Measurements from ENCODE around the gene ASAP2.
"Not testable (repeated sequence)": the region's sequence is repeated elsewhere in the genome, so short reads cannot be mapped to it uniquely, and the experiment has no call there.

The ASAP2 gene

DNA sequence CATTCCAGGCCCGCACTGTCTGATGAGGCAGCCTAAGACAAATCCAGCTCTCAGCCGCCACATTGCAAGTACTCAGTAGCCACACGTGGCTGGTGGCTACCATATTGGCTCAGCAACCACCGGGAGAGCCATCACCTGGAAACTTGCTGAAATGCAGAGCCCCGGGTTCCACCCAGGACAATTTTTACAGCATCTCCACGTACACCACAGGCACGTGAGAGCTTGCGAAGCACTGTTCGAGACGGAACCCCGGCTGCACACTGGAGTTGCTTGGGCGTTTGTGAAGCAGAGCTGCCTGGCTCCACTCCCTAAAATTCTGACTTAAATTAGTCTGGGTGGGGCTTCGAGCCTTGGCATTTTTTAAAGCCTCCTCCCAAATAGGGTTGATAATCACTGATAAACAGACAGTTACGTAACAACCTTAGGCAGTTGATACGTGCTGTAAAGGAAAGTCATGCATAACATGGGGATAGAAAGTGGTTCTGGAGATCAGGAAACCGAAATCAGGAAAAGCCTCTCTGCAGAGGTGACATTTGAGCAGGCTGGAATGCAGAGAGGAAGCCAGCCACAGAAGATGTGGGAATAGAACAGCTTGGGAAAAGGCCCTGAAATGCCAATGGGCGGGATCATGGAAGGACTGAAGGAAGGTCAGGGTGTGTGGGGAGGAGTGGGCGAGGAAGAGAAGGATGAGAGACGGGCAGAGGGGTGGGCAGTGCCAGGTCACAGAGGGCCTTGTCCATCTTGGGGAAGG lies 6.2 kb downstream of the ASAP2 start:
- no peak for DNase-seq

GRCh38 chr2:9213477-9214051 lies 7.0 kb downstream of the ASAP2 start:
- DNase-seq: no peak

GRCh38 chr2:9214873-9215272 lies 8.3 kb downstream of the ASAP2 start:
- DNase-seq: peak; percentile 34

DNA sequence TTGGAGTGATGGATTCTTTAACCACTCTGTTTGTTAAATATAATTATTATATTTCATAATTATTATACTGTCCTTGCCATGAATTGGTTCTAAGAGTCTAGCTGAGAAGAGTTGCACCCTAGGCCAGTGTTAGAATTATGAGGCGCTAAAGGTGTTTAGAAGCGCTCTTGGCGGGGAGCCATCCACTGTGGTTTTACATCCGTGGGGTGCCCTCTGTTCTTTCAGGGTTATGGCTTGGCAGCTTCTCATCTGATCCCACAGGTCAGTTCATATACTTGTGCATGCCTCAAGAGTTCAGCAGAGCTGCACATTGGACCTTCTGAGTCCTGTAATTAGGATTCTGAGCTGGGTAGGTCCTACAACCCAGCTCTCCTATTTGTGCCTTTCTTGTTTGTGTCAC lies 9.1 kb downstream of the ASAP2 start:
- DNase-seq: peak; percentile 39

DNA sequence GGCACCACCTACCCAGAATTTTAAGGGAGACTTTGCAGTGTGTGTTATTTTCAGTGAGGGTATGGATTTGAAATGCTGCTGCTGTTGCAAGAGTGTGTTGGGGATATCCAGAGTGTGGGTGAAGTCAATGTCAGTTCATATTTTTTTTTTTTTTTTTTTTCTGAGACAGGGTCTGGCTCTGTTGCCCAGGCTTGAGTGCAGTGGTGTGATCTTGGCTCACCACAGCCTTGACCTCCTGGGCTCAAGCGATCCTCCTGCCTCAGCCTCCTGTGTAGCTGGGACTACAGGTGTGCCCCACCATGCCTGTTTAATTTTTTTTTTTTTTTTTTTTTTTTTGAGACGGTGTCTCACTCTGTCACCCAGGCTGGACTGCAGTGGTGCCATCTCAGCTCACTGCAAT lies 9.5 kb downstream of the ASAP2 start:
- not testable (repeated sequence) for DNase-seq

DNA sequence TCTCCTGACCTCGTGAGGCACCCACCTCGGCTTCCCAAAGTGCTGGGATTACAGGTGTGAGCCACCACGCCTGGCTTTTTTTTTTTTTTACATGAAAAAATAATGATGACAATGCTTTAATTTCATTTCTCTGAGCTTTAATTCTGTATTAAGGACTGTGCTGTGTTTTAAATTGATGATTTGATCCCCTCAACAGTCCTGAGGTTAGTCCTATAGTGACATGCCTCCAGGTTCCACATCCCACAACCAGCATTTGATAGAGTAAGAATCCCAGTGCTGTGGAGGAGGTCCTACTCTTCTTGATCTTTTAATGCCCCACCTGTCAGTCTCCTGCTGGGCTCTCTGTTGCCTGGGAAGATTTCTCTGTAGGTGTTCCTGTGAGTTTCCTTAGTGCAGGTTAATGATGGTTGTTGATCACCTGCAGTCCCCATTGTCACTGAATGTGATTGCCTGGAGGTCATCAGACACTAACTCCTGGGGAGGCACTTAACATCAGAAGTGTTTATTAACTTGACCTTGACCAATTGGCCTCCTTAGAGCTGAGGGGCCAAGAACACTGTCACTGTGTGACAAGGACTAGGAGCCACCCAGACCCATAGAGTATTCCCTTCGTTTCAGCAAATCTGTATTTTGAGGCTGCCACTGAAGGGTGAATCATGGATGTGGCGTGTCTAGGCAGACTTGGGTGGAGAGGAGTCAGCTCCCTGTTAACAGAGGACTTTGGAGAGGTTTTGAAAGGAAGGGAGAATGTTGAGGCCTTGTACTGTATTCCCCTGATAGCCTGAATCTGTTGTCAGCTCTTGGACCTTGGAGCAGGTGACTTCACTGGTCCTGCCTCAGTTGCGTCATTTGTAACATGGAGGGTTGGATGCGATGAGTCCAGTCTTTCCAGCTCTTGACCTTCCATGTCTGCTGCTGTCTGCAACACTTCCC lies 11.5 kb downstream of the ASAP2 start:
- no peak for DNase-seq

GRCh38 chr2:9219027-9219445 lies 12.4 kb downstream of the ASAP2 start:
- DNase-seq: no peak

DNA sequence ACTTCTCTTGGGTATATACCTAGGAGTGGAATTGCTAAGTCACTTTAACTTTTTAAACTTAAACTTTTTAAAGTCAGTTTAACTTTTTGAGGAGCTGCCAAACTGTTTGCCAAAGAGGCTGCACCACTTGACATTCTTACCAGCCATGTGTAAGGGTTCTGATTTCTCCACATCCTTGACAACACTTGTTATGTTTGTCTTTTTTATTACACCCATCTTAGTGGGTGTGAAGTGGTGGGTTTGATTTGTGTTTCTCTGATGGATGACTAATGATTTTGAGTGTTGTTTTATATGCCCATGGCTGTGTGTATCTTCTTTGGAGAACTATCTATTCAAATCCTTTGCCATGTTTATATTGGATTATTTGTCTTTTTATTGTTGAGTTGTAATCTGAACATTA lies 13.6 kb downstream of the ASAP2 start:
- DNase-seq: no peak

DNA sequence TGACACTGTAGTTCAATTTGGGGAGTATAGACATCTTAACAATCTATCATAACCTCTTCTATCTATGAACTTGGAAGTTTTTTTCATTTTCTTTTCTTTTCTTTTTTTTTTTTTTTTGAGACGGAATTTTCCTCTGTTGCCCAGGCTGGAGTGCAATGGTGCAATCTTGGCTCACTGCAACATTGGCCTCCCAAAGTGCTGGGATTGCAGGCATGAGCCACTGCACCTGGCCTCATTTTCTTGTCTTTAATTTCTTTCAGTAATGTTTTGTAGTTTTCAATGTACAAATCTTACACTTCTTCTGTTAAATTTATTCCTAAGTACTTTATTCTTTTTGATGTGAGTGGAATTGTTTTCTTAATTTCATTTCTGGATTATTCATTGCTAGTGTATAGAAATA lies 14.6 kb downstream of the ASAP2 start:
- DNase-seq: no peak

- no peak for DNase-seq
Measured at GRCh38 chr2:9222239-9222892, 15.8 kb downstream of the ASAP2 start.

GRCh38 chr2:9222893-9223287 lies 16.3 kb downstream of the ASAP2 start:
- DNase-seq: no peak

- no peak for DNase-seq
Measured at GRCh38 chr2:9225806-9226205, 19.2 kb downstream of the ASAP2 start.

DNA sequence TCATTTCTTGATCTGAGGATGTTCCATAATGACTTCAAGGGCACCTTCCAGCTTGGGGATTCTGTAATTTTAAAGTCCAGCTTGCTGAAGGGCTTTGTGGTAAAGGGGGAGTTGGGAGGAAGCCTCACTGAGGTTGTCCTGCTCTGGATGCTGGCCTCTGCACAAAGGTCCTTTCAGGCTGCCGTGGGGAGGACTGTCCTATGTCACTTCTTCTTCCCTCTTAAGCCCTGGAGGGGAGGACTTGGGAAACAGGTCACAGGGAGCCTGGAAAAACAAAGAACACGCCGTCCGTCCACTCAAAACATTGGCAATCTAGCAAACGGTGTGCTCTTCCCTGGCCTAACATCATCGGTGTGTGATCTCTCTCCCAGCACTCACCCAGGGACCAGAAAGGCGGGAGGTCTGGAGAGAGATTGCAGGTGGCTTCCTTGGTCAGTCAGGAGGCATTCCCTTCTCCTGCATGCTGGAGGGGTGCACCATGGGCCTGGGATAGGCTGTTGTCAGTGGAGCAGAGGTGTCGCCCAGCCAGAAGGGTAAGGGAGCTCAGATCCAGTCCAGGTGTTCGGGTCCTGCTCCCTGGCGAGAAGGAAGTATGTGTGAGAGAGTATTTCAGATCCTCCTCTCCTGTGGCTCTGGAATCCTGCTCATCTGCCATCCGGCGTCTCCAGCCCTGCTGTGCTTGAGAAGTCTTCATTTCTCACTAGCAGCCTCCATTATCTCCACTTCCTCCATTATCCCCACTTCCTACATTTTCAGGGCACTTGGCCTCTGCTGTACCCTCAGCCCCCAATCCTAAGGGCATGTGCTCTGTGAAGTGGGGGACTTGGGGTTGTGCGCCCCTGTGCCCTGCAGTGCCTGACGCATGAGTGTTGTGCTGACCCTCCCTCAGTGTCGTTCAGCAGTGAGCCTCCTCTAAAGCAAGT lies 20.1 kb downstream of the ASAP2 start:
- no peak for DNase-seq

GRCh38 chr2:9228088-9228751 lies 21.6 kb downstream of the ASAP2 start:
- no peak for DNase-seq

GRCh38 chr2:9228781-9229469 lies 22.3 kb downstream of the ASAP2 start:
- DNase-seq: no peak

GRCh38 chr2:9229470-9229820 lies 22.8 kb downstream of the ASAP2 start:
- no peak for DNase-seq

DNA sequence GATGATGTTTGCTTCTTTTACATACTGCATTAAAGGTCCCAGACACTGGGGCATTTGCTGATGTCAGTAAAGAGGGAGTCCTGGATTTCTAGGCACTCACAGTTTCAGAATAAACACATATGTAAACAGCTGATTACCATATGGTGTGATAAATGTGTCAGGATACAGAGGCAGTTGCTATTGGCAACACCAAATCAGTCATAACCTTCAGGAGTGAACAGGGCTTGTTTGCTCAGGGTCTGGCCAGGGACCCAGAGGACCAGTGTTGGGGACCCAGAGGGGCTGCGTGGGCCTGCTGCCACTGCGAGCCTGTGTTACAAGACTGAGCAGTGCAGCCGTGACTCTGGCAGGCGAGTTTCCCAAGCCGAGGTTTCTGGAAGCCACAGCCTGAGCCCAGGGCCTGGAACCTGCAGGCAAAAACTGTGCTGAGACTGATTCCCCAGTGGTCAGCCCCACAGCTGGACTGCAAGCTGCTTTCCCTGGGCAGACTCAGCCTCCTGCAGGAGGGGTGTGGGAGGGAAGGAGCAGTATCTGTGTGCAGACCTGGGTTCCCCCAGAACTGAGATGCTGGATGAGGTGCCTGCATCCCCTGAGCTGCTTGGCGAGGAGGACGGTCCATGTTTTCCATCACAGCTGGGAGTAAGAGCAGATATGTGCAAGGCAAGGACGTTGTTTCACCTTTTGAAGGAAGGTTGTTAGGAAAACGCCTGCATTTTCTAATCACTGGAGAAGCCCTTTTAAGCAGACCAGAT lies 23.6 kb downstream of the ASAP2 start:
- no peak for DNase-seq

DNA sequence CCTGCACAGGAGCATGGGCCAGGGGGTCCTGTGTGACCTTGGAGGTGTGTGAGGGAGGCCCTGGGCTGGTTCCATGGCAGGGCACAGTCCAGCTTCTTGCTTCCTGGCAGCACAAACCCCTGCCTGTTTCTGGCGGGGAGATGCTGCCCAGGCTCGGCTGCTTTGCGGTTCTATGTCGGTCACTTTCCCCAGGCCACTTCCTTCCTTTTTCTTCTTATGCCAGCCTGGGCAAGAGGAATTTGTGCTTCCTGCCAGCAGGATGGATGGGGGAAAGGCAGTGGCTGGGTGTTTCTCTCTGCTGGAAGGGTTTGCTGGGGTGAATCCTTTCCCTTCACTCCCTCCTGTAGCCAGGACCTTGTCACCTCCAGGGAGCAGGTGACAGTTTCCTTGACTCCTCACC lies 24.3 kb downstream of the ASAP2 start:
- no peak for DNase-seq

- DNase-seq: peak; percentile 31
Measured at GRCh38 chr2:9231291-9232165, 24.9 kb downstream of the ASAP2 start.

All from DMS79 (cell line).